ENCODE data around the gene TPST1.

TPST1 gene

DNA sequence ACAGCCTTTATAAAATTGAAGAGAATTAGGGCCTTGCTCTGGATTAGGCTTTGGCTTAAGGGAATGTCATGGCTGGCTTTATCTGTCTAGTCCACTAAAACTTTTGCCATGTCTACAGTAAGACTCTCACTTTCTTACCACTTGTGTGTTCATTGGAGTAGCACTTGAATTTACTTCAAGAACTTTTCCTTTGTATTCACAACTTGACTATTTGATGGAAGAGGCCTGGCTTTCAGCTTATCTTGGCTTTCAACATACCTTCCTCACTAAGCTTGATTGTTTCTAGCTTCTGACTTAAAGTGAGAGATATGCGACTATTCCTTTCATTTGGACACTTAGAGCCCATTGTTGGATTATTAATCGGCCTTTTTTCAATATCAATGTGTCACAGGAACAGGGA is 96.1 kb downstream of the TPST1 start:
- DNase-seq (ENCODE audit: extremely low read depth, low read depth): no peak
- TF ChIP-seq CTCF (IDR thresholded peaks at IDR 0.05; ENCODE audit: low read depth, low read length, missing control alignments): no peak

DNA sequence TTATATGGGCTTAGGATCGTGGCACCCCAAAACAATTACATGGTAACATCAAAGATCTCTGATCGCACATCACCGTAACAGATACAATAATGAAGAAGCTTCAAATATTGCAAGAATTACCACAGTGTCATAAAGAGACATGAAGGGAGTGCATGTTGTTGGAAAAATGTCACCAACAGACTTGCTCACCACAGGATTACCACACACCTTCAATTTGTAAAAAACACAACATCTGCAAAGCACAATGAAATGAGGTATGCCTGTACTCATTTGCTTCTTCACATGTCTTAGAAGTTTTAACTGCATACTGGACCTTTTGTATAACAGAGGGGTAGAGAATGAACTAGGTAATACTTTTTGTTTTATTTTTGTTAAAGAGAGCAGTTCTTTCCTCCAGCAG is 96.6 kb downstream of the TPST1 start:
- no peak overlapping the region for H3K4me3 ChIP-seq (replicated peaks; ENCODE audit: low read depth, low read length)

More for the DNA sequence above, 96.1 kb downstream of the TPST1 start:
- H3K4me3 ChIP-seq (replicated peaks; ENCODE audit: low read depth, low read length): no peak overlapping the region

GRCh38 chr7:66303454-66304155 is 98.5 kb downstream of the TPST1 start:
- no peak for TF ChIP-seq CTCF (IDR thresholded peaks at IDR 0.05; ENCODE audit: low read depth, low read length, missing control alignments)
- DNase-seq (ENCODE audit: extremely low read depth, low read depth): no peak

More for the DNA sequence above, 96.6 kb downstream of the TPST1 start:
- no peak for DNase-seq (ENCODE audit: extremely low read depth, low read depth)
- no peak for TF ChIP-seq CTCF (IDR thresholded peaks at IDR 0.05; ENCODE audit: low read depth, low read length, missing control alignments)

DNA sequence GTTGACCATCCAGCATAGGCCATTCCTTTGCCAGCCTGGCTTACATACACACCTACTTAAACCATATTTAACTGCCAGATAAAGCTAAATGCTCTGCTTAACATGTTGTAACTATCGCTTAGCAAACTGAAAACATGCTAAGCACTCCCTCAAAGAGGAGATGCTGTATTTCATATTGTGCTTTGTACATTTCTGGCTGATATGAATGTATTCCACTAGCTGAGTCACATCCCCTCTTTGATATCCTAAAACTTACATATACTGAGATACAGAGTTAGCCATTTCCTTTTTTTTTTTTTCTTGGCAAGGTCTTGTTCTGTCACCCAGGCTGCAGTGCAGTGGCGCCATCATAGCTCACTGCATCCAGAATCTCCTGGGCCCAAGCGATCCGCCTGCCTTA is 99.4 kb downstream of the TPST1 start:
- no peak overlapping the region for H3K4me3 ChIP-seq (replicated peaks; ENCODE audit: low read depth, low read length)
- no peak for DNase-seq (ENCODE audit: extremely low read depth, low read depth)
- no peak for TF ChIP-seq CTCF (IDR thresholded peaks at IDR 0.05; ENCODE audit: low read depth, low read length, missing control alignments)

More at GRCh38 chr7:66303454-66304155, 98.5 kb downstream of the TPST1 start:
- no peak overlapping the region for H3K4me3 ChIP-seq (replicated peaks; ENCODE audit: low read depth, low read length)

DNA sequence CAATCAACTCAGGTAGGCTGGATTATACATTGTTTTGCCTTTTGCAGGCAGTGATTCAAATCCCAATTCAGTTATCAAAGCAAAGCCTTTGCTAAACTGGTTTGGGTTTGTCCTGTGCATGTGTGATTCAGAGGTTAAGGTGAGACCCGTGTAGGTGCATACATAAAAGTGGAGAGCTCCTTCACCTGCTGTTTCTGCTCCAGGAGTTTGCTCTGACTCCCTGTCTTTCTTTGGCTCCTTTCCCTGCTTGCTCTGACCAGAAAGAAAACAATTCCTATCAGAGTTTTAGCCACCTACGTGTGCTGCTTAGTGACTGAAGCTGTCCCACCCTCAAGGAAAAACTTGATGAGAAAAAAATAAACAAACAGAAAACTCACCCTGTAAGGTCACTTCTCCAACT is 101.1 kb downstream of the TPST1 start:
- no peak for TF ChIP-seq CTCF (IDR thresholded peaks at IDR 0.05; ENCODE audit: low read depth, low read length, missing control alignments)
- H3K4me3 ChIP-seq (replicated peaks; ENCODE audit: low read depth, low read length): no peak overlapping the region
- DNase-seq (ENCODE audit: extremely low read depth, low read depth): no peak

DNA sequence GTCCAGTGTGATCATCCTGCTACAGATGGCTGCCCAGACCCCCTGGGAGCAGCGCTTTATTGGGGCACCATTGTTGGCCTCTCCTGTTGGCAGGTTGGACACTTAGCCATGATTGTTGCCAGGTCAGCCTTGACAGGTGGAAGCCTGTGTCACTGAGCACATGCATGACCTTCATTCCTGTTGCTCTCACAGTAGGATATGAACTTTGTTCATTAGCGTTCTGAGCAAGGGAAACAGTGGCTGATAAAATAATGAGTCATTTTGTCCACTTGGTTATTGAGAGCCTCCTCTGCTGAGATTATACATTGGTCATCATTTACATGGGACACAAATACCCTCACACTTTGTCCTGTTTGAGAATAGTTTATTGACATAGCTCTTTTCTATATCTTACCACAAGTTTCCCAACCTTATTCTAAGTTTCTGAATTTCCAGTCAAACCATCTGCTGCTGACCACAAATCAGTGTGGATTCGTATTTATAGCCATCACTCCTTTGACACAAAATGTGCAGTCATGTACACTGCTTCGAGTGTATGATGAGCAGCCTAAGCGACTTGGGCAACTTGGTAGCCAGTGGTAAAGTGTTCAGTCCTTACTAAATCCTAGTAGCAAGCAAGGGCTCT is 102.6 kb downstream of the TPST1 start:
- no peak for DNase-seq (ENCODE audit: extremely low read depth, low read depth)
- no peak overlapping the region for H3K4me3 ChIP-seq (replicated peaks; ENCODE audit: low read depth, low read length)
- no peak for TF ChIP-seq CTCF (IDR thresholded peaks at IDR 0.05; ENCODE audit: low read depth, low read length, missing control alignments)
